Endothelial cell of umbilical vein (primary cell): ENCODE data around the gene TGM3. TPM values are rescaled to one million over a fixed set of nuclear protein-coding genes. Genes with fewer than 3 reads are reported as not detected.

ENCODE experiments used
- BruUV-seq: library from RNA; stranded (reverse); fragments of 400-500 nt; replicated peaks from 2 replicates; lab custom pipeline; 2021; lab: Mats Ljungman, UMichigan
- CTCF ChIA-PET: fragments of 300-600, 350-600 bp; sonication (Branson Sonifier 250); formaldehyde crosslinking; loops from one replicate; lab custom pipeline; 2021; ENCODE audit warnings: antibody characterized with exemption, inconsistent platforms; lab: Charles Lee
- POLR2A ChIA-PET: fragments of 300-600, 350-600 bp; sonication (Branson Sonifier 250); formaldehyde crosslinking; loops from one replicate; lab custom pipeline; 2021; ENCODE audit warnings: antibody characterized with exemption, inconsistent platforms; lab: Charles Lee
- DNase-seq: peaks from one replicate; pipeline ENCODE4 v3.0.0-alpha.2; 2011; ENCODE audit warnings: low read depth, low spot score
- FAIRE-seq: peaks from 2 replicates; lab custom pipeline; 2011; peaks lifted over from hg19 to GRCh38; lab: Jason Lieb, UNC
- H2AFZ ChIP-seq: 2 replicates; pipeline ENCODE4 v1.6.0; 2012; ENCODE audit warnings: low read depth, low read length, control low read depth, inconsistent platforms
- H3K27ac ChIP-seq: 2 replicates; pipeline ENCODE4 v1.5.1; 2011; ENCODE audit warnings: low read depth, mild to moderate bottlenecking, control low read depth, low read length, moderate library complexity; ENCODE audit not compliant: insufficient read depth
- H3K27me3 ChIP-seq, 2 experiments: 2 replicates each; pipeline versions ENCODE4 v1.6.0 to v1.6.1; 2011; ENCODE audit warnings: low read length in 2 of 2, mixed read lengths in 1 of 2; ENCODE audit not compliant: control insufficient read depth in 2 of 2, insufficient read depth in 2 of 2
- H3K36me3 ChIP-seq, 2 experiments: 2 replicates in 1 of 2; 3 replicates in 1 of 2; pipeline ENCODE4 v1.5.1; 2011; ENCODE audit warnings: low read length in 2 of 2, mild to moderate bottlenecking in 1 of 2, moderate library complexity in 1 of 2; ENCODE audit not compliant: control insufficient read depth in 2 of 2, insufficient read depth in 2 of 2; ENCODE audit errors: extremely low read depth in 1 of 2
- H3K4me1 ChIP-seq: 3 replicates; pipeline ENCODE4 v1.5.1; 2011; ENCODE audit warnings: mild to moderate bottlenecking, low read length; ENCODE audit not compliant: control insufficient read depth, insufficient read depth; ENCODE audit errors: extremely low read depth
- H3K4me2 ChIP-seq: 2 replicates; pipeline ENCODE4 v1.6.1; 2011; ENCODE audit warnings: low read length, control low read depth, mixed read lengths; ENCODE audit not compliant: insufficient read depth
- H3K4me3 ChIP-seq, 3 experiments: fragments of 200-600 bp in 1 of 3; sonication (generic), shearing (Covaris generic) in 1 of 3; replicated peaks in 1 of 3; 2 replicates each; pipeline ENCODE4 v1.5.1; 2011 to 2016; ENCODE audit warnings: control low read depth in 3 of 3, low read length in 3 of 3, mild to moderate bottlenecking in 2 of 3, inconsistent platforms in 1 of 3, low read depth in 1 of 3, moderate library complexity in 1 of 3; ENCODE audit not compliant: insufficient read depth in 1 of 3
- H3K79me2 ChIP-seq: 2 replicates; pipeline ENCODE4 v1.6.0; 2012; ENCODE audit warnings: low read length, inconsistent platforms; ENCODE audit not compliant: control insufficient read depth, insufficient read depth
- H3K9ac ChIP-seq: replicated peaks from 2 replicates; pipeline ENCODE3; 2011; ENCODE audit warnings: low read length, control low read depth; ENCODE audit not compliant: insufficient read depth; ENCODE audit errors: extremely low read depth
- H3K9me1 ChIP-seq: replicated peaks from 3 replicates; pipeline ENCODE4 v1.6.0; 2011; ENCODE audit warnings: mild to moderate bottlenecking, low read length; ENCODE audit not compliant: control insufficient read depth, insufficient read depth; ENCODE audit errors: extremely low read depth
- H3K9me3 ChIP-seq: replicated peaks from 2 replicates; pipeline ENCODE4 v1.5.1; 2012; ENCODE audit warnings: low read length, inconsistent platforms; ENCODE audit not compliant: control insufficient read depth, insufficient read depth
- H4K20me1 ChIP-seq: replicated peaks from 2 replicates; pipeline ENCODE3; 2011; ENCODE audit warnings: mild to moderate bottlenecking, low read length; ENCODE audit not compliant: control insufficient read depth, insufficient read depth; ENCODE audit errors: extremely low read depth
- CTCF ChIP-seq, 2 donors: IDR thresholded peaks; 1 replicate in 1 of 2; 2 replicates in 1 of 2; pipeline ENCODE4 v1.5.1; 2011; ENCODE audit warnings: low read length in 2 of 2, mild to moderate bottlenecking in 2 of 2, moderate library complexity in 2 of 2, control low read depth in 1 of 2, inconsistent platforms in 1 of 2, low read depth in 1 of 2; ENCODE audit not compliant: insufficient read depth in 1 of 2; ENCODE audit errors: extremely low read depth in 1 of 2
- FOS ChIP-seq: IDR thresholded peaks from 2 replicates; pipeline ENCODE4 v1.6.1; 2011; ENCODE audit warnings: mild to moderate bottlenecking, low read length, moderate library complexity, borderline replicate concordance; ENCODE audit not compliant: insufficient read depth
- JUN ChIP-seq: IDR thresholded peaks from 2 replicates; pipeline ENCODE4 v1.6.1; 2011; ENCODE audit warnings: borderline replicate concordance, low read depth; ENCODE audit not compliant: insufficient read length, insufficient read depth
- MAX ChIP-seq: IDR thresholded peaks from 2 replicates; pipeline ENCODE4 v1.6.1; 2011; ENCODE audit not compliant: insufficient read depth, insufficient read length
- MYC ChIP-seq: IDR thresholded peaks from one replicate; pipeline ENCODE4 v1.6.1; 2011; ENCODE audit warnings: mild to moderate bottlenecking, low read depth, low read length
- POLR2A ChIP-seq: IDR thresholded peaks from 2 replicates; pipeline ENCODE4 v1.6.1; 2012; ENCODE audit warnings: low read depth, mild to moderate bottlenecking, control low read depth, low read length
- POLR2AphosphoS5 ChIP-seq: IDR thresholded peaks from 2 replicates; pipeline ENCODE4 v1.6.1; 2012; ENCODE audit warnings: low read depth, mild to moderate bottlenecking, control low read depth, low read length, moderate library complexity; ENCODE audit not compliant: insufficient read depth
- dilution Hi-C: fragments of 300-500 bp; cut with MboI; formaldehyde crosslinking; loops from one replicate; pipeline ENCODE4 v1.15.0; 2019; ENCODE audit warnings: low sequenced_read_pairs; ENCODE audit not compliant: extremely low pct_ligation_motif_present
- intact Hi-C: fragments of 100-400 bp; cut with micrococcal nuclease; formaldehyde crosslinking; loops from one replicate; pipeline ENCODE4 v1.10.0; 2022
- polyA plus RNA-seq, 4 experiments: library from polyadenylated mRNA; depleted of rRNA in 3 of 4; stranded (reverse) in 3 of 4; unstranded in 1 of 4; fragments of >200 nt; gene quantifications; 2 replicates each; pipeline versions ENCODE4 v1.2.1 to v1.2.3, GENCODE V29; 2011 to 2012; ENCODE audit warnings: missing spikeins in 1 of 4
- total RNA-seq: library from RNA; stranded (reverse); gene quantifications from 2 replicates; pipeline ENCODE4 v1.2.3, GENCODE V29; 2021

TGM3 gene
- total and polyA plus RNA-seq, 2 donors (not counting 3 experiments of a cell fraction or from before 2014, with no cell fraction given) = not detected

GRCh38 chr20:2293486-2293885, 2.3 kb upstream of the TGM3 start:
- H2AFZ ChIP-seq = no peak overlapping the region
- no peak overlapping the region for H3K4me3 ChIP-seq
- H3K79me2 ChIP-seq = no peaks in the 10 kb centered on the region
- dilution Hi-C loops = no loop called here
- no peaks in the 10 kb centered on the region for H3K9me1 ChIP-seq
- H4K20me1 ChIP-seq = no peaks in the 10 kb centered on the region
- intact Hi-C loops = no loop called here
- no peak for FAIRE-seq
- H3K9ac ChIP-seq = no peak overlapping the region
- ChIA-PET CTCF (no interaction called here), POLR2A (no interaction called here)
- H3K4me1 ChIP-seq = peaks cover 15% of the 10 kb centered on the region
- H3K4me2 ChIP-seq = no peak overlapping the region
- TF ChIP-seq FOS (no peak), POLR2A (no peak), MAX (no peak), CTCF (IDR thresholded peaks at IDR 0.05; ENCODE audit: extremely low read depth in 1 of 2, insufficient read depth in 1 of 2, low read depth in 1 of 2, low read length in 2 of 2) (no peak), JUN (no peak), MYC (no peak), POLR2AphosphoS5 (no peak)
- no peak overlapping the region for H3K27ac ChIP-seq
- no peak for DNase-seq
- no peaks in the 10 kb centered on the region for H3K36me3 ChIP-seq
- peaks cover 0 to 4% of the 10 kb centered on the region in 2 experiments for H3K27me3 ChIP-seq
- H3K9me3 ChIP-seq = no peaks in the 10 kb centered on the region
- BruUV-seq = no TSS peak
